GM10248 (cell line): ENCODE results near the gene CNBD2.

Source experiments
- CTCF ChIA-PET: fragments of 300-600 bp; sonication (Branson Sonifier 250); formaldehyde crosslinking; extraction: SDS; loops from one replicate; lab custom pipeline; 2021; ENCODE audit warnings: antibody characterized with exemption; lab: Yijun Ruan, JAX
- POLR2A ChIA-PET: fragments of 350-650 bp; sonication (Branson Sonifier 250); formaldehyde crosslinking; extraction: SDS; loops from one replicate; lab custom pipeline; 2020; ENCODE audit warnings: antibody characterized with exemption; lab: Yijun Ruan, JAX
- DNase-seq: peaks from one replicate; pipeline ENCODE4 v3.0.0; 2012; ENCODE audit errors: extremely low spot score
- CTCF ChIP-seq: IDR thresholded peaks from 2 replicates; pipeline ENCODE4 v1.5.1; 2012; ENCODE audit warnings: mild to moderate bottlenecking, low read depth; ENCODE audit errors: extremely low read depth, missing control alignments, control extremely low read depth

The CNBD2 gene

GRCh38 chr20:35967979-35968640, at the start of gene CNBD2:
TSS of gene CNBD2 (plus strand) at chr20:35968590. CDS start at chr20:35968763, 173 bp downstream.
- CTCF ChIA-PET: interaction anchor here (0.5 to 7.0 kb wide), 2 partner anchors 14 to 290 kb away, joined by 3 to 43 read pairs; partner anchors contain the start of gene SCAND1
- DNase-seq: no peak
- TF ChIP-seq CTCF: no peak
- POLR2A ChIA-PET: interaction anchor here (0.7 to 0.9 kb wide), 2 partner anchors 14 to 1451 kb away, joined by 3 to 7 read pairs; partner anchors contain the start of gene SCAND1

- ChIA-PET CTCF (no interaction called here), POLR2A (no interaction called here)
- no peak for TF ChIP-seq CTCF
- DNase-seq: no peak
Measured at GRCh38 chr20:35920523-35920922, 47.9 kb upstream of the CNBD2 start.

GRCh38 chr20:35929301-35929700, 39.1 kb upstream of the CNBD2 start:
- CTCF ChIA-PET: interaction anchor here (1.1 kb wide), 1 partner anchor 25 kb away, joined by 4 read pairs; the partner anchor contains the start of gene SCAND1
- POLR2A ChIA-PET: no interaction called here
- TF ChIP-seq CTCF: no peak
- DNase-seq: no peak

GRCh38 chr20:35934050-35934449, 34.3 kb upstream of the CNBD2 start:
- no peak for DNase-seq
- CTCF ChIA-PET: interaction anchor here (1.2 kb wide), 1 partner anchor 61 kb away, joined by 3 read pairs; no protein-coding TSS in a partner anchor
- POLR2A ChIA-PET: no interaction called here

GRCh38 chr20:35939264-35939663, 29.1 kb upstream of the CNBD2 start:
- no peak for TF ChIP-seq CTCF
- ChIA-PET CTCF (no interaction called here), POLR2A (no interaction called here)
- no peak for DNase-seq

More at GRCh38 chr20:35934050-35934449, 34.3 kb upstream of the CNBD2 start:
- TF ChIP-seq CTCF: no peak

GRCh38 chr20:35941620-35942019, 26.8 kb upstream of the CNBD2 start:
- ChIA-PET CTCF (interaction anchor here (6.1 kb wide), 1 partner anchor 13 kb away, joined by 62 read pairs; the partner anchor contains the start of gene SCAND1), POLR2A (no interaction called here)
- TF ChIP-seq CTCF: no peak
- DNase-seq: no peak
